GM19025 (cell line): ENCODE results near the gene STX2.
A peak's percentile ranks its signal among the peaks of the same experiment; 100 is the strongest.
"Not testable (repeated sequence)": the region's sequence is repeated elsewhere in the genome, so short reads cannot be mapped to it uniquely, and the experiment has no call there.

Experiments used
- ATAC-seq: cut with Tn5 transposase; IDR thresholded peaks from one replicate; pipeline ENCODE4 v1.9.1; 2021; ENCODE audit warnings: mild to moderate bottlenecking, low read depth, moderate library complexity; ENCODE audit not compliant: unreplicated experiment

Gene STX2

DNA sequence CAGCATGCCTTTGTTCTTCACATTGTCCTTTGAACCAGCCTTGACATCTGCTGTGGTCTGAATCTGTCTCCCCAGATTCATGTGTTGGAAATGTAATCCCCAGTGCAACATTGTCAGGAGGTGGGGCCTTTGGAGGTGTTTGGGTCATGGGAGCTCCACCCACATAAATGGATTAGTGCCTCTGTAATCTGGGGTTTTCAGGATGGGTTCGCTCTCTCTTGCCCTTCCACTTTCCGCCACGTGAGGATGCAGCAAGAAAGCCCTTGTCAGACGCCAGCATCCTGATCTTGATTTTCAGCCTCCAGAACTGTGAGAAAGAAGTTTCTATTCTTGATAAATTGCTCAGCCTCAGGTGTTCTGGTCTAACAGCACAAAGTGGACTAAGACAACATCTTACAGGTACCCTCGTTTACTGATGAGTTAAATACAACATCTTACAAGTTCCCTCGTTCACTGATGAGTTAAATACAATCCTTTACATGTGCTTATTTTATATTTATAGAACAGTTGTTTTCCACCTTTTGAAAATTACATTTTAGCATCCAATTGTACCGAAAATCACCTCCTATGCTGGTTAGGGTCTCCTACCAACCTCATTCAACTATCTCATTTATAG lies 68.5 kb downstream of the STX2 start:
- no peak for ATAC-seq

DNA sequence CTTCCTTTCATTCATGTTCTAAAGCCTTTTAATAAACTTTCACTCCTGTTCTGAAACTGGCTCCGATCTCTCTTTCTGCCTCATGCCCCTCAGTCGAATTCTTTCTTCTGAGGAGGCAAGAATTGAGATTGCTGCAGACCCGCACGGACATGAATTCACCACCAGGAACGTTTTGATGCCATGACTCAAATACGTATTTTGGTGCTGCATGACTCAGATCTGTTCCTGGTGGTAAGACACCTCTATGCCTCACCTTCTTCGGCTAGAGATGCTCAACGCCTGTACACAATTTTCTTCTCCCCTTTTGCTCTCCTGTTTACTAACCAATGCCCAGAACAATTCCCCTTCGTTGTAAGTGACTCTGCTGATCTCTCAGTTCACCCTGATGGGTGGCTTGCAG lies 70.9 kb downstream of the STX2 start:
- no peak for ATAC-seq

DNA sequence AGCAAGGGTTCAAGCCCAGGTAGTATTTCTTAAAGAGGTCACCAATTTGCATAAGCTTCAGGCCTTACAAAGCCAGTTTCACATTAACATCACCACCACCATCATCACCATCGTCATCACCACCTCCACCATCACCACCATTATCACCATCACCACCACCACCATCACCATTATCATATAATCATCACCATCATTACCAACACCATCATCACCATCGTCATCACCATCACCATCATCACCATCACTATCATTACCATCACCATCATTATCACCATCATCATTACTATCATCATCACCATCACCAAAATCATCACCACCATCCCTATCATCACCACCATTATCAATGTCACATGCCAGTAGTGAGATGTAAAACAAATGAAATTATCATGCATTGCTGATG lies 72.6 kb downstream of the STX2 start:
- ATAC-seq = no peak

DNA sequence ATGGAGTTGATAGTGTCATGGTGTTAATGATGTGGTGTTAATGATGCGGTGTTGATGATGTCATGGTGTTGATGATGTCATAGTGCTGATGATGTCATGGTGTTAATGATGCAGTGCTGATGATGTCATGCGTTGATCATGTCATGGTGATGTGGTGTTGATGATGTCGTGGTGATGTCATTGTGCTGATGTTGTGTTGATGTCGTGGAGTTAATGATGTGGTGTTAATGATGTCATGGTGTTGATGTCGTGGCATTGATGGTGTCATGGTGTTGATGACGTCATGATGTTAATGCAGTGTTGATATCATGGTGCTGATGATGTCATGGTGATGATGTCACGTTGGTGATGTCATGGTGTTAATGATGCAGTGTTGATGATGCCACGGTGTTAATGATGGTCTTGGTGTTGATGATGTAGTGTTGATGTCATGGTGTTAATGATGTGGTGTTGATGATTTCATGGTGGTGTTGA lies 73.8 kb downstream of the STX2 start:
- ATAC-seq = no peak

DNA sequence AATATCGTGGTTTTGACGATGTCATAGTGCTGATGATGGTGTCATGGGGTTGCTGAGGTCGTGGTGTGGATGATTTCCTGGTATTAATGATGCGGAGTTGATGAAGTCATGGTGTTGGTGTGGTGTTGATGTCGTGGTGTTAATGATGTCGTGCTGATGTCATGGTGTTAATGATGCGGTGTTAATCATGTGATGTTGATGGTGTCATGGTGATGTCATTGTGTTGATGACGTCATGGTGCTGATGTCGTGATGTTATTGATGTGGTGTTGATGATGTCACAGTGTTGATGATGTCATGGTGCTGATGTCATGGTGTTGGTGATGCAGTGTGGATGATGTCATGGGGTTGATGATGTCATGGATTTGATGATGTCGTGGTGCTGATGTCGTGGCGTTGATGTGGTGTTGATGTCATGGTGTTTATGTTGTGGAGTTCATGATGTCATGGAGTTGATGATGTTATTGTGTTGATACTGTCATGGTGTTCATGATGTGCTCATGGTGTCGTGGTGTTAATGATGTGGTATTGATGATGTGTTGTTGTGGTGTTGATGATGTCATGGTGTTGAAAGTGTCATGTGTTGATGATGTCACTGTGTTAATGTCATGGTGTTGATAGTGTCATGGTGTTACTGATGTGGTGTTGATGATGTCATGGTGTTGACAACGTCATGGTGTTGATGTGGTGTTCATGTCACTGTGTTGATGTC lies 74.4 kb downstream of the STX2 start:
- ATAC-seq = no peak

DNA sequence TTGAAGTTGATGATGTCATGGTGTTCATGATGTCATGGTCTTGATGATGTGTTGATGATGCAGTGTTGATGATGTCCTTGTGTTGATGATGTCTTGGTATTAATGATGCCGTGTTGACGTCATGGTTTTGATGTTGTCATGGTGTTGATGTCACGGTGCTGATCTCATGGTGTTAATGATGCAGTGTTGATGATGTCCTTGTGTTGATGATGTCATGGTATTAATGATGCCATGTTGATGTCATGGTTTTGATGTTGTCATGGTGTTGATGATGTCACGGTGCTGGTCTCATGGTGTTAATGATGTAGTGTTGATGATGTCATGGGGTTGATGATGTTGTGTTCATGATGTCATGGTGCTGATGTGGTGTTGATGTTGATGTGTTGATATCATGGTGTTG lies 75.0 kb downstream of the STX2 start:
- ATAC-seq = no peak

DNA sequence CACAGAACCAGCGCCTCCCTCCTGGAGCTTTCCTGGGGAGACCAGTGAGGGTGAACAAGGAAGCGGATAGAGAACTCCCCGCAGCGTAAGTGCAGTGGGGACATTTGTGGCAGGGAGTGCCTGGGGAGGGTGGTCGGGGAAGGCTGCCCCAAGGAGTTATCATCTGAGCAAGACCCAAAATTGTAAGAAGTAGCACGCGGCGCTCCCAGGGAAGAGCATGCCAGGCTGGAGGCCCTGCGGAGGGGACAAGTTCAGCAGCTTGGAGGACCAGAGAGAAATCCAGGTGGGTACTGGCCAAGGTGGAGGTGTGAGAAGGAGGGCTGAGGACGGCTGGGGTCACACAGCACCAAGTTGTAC lies 76.8 kb downstream of the STX2 start:
- no peak for ATAC-seq

DNA sequence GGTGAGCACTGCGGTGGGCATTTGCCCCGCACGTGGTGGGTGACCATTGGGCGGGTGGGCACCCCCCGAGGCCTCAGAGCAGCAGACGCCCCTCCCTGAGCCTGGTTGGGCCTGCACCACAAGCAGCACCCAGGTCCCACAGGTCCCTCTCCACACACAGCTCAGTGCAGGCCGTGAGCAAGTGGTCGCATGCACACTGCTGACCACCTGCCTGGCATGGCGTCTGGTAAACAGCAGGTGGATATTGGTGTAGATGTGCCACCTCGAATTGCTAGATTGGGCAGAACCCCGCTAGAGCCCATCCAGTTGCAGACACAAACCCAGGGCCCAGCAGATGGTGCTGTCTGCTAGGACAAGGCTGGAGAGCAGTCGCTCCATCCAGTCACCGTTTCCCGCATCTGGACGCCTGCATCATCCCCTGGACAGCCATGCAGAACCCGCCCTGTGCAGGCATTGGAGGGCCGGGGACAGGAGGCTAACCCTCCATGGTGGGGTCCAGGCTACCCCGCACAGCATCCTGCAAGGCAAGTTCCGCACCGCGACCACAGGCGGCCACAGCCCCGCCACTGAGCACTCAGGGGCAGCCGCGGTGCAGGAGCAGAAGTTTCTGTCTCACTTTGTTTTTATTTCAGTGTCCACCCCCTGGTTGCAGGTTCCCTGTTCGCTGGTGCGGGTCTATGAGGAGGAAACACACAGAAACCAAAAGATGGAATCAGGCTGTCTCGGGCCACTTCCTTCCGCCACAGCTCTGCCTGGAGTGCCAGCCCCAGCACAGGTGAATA lies 77.3 kb downstream of the STX2 start:
- no peak for ATAC-seq

DNA sequence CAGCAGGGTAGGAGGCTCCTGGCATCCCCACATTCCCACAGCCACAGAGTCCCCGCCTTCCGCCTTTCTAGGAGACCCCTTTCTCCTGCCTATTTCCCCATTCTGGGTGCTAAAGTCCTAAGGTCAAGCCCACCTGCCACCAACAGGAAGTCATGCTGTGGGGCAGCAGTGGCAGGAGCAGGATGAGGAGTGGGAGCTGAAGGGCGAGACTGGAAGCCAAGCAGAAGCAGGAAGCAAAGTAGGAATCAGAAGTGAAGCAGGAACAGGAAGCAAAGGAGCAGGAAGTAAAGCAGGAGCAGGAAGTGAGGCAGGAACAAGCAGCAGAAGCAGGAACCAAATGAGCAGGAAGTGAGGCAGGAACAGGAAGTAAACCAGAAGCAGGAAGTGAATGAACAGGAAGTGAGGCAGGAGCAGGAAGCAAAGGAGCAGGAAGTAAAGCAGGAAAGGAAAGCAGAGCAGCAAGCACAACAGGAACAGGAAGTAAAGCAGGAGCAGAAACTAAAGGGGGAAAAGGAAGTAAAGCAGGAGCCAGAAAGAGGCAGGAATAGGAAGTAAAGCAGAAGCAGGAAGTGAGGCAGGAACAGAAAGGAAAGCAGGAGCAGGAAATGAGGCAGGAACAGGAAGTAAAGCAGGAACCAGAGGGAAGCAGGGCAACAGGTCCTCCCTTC lies 84.7 kb downstream of the STX2 start:
- no peak for ATAC-seq

DNA sequence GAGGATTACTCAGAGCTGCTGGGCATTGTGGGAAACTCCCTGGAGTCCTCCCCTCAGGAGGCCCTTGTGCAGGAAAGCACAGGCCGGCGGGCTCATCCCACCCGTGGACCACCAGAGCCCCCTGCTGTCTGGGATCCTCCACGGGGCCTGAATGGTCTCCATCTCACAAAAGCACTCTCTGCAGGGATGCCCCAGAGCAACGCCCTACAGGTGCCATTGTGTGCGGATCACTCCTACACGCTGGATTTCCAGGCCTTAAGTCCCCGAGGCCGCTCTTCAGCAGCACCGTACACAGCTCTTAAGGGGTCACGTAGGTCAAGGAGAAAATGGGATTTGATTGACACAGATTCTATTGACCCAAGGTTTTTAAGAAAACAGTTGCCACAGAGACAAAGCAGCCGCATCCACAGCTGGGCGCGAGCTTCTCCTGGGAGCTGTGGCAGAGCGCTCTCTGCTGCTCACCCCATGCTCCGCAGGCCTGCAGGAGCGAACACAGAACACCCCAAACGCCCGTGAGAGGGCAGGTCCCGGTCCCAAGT lies 86.3 kb downstream of the STX2 start:
- no peak for ATAC-seq

DNA sequence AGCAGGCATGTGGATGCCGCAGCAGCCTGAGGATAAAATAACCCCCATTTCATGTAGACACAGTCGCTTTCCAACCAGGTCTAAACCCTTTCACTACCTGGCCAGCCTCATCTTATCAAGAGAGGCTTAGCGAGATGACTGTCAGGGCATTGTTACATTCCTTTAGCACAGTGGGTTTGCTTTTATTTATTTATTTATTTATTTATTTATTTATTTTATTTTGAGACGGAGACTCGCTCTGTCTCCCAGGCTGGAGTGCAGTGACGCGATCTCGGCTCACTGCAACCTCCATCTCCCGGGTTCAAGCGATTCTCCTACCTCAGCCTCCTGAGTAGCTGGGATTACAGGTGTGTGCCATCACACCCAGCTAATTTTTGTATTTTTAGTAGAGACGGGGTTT lies 87.0 kb downstream of the STX2 start:
- not testable (repeated sequence) for ATAC-seq

DNA sequence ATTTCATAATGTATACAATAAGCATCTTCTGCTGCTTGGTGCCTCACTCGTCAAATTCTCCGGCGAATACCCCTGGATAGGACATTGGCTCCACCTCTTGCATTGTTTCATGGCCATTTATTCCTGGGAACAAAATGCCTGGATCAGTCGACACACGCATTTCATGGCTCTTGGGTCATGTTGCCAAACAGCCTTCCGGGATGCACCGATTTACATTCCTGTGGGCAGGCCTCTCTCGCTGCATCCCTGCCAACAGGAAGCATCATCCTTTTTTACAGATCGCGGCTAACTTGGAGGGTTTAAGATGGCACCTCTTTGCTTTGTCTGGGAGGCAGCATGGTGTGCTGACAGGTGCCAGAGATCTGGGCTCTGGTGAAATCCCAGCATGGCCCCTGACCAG lies 90.3 kb downstream of the STX2 start:
- no peak for ATAC-seq

DNA sequence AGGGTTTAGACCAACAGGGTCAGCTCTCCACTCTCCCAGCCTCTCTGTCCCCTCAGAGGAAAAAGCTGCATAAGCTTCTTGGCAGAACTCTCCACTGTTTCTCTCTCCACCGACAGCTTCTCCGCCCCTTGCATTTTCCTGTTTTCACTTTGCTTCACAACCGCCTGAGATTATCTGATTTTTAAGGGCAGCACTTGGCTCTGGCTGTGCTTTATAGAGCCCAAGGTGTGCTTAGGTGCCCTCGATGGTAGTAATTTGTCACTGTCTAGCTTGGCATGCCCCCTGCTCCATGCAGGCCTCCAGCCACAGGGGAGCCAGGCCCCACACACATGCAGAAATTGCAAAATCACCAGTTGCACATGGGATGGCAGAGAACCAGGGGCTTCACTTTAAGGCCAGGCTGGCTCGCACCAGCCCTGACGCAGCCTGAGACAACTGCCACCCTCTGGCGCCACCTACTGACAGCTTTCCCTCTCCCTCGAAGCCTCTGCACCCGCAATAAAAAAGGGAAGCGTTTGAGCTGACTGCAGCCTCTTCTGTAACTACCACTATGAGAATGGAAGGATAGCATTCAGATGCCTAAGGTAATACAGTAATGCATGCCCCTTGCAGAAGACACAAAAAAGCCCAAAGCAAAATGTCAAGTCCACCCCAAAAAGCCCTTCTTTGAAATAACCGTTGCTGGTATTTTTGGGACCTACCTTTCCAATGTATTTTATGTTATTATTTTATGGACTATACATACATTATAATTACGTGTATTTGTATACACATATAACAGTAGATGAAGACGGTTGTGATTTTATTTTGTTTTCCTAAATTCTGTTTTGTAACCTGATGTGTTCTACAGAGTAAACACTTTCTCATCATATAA lies 90.9 kb downstream of the STX2 start:
- ATAC-seq = peak; percentile 85

DNA sequence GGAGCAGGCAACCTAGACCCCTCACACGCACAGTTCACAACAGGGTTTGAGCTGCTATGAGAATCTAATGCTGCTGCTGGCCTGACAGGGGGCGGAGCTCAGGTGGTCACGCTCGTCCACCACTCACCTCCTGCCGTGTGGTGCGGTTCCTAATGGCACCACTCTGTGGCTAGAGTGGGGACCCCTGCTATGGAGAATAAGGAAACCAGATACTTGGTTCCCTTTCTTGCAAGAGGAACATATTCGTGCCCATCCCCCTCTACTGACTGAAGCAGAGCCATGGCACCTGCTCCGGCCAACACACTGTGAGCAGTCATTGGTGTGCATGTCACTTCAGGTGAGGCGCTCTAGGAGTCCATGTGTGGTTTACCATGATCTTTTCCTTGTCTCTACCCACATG lies 92.5 kb downstream of the STX2 start:
- no peak for ATAC-seq

DNA sequence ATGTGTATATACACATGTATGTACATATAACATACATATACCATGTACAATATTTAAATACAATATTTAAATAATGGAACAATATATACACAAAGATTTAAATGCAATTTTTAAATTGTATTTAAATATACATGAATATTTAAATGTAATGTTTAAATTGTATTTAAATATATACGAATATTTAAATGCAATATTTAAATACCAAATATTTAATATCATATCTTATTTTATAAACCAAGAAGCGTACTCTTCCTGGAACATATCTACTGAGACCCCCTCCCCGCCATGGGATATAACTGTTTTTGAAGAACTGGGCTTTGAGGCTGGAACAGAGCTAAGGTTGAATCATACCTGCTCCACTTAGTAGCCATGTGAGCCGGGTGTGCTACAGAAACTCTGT lies 93.1 kb downstream of the STX2 start:
- ATAC-seq = no peak

DNA sequence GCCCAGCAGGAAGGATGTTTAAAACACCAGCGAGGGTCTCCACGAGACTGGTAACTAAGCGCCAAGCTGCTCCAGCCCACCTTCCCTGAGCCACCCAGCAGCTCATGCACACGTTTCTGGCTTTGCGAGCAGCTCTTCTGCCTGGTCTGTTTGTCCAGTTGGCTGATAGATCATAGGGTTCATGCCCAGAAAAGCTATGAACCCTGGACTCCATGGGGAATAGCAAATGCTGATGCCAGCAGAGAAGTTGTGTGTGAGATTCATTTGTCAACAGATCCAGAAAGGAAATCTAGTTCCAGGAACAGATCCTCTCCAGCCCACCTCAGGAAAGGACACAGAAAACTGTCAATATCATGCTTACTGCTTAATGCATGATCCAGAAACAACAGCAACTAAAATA lies 94.8 kb downstream of the STX2 start:
- ATAC-seq = no peak

DNA sequence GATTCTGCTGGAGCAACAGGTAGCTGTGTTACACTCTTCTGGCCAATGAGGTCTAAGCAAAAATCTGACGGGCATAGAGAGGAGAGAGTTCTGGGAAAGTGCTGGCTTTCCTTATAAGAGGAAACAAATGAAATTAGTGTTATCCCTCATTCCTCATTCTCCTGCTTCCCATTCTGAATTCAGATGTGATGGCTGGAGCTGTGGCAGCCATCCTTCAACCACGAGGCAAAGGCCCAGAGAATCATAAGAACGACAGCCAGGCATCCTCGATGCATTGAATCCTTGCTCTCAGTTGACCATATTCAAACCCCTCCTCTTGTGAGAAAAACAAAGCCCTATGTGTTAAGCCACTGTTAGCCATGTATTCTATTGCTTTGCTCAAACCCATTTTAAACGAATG lies 95.4 kb downstream of the STX2 start:
- ATAC-seq = no peak

DNA sequence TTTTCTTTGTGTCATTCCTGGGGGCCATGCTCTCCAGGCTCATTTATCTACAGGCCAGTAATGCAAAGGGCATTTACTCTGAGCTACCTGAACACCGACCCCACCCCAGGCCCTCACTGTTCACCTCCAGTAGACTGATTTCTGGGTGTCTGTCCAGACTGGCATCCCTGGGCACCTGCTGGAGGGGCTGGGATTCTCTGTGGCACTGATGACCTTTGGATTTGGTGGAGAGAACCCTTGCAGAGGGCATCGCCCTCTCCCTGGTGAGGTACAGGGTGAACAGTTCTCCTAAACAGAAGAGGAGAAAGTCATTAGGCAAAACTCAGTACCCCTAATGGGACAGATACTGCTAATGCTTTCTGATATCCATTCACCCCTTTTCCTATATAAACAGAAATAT lies 95.9 kb downstream of the STX2 start:
- no peak for ATAC-seq

DNA sequence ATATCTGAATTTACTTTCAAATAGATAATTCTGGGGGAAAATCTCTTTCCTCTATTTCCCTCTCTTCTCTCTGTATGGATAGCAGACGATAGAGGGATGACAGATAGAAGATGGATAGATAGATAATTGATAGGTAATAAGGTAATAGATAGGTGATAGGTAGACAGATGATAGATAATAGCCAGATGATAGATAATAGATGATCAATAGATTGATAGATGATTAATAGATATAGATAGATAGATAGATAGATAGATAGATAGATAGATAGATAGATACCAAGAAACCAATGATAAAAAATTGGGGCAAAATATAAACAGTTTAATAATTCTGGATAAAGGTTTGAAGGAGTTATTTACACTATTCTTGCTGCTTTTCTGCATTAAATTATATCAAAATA lies 96.3 kb downstream of the STX2 start:
- no peak for ATAC-seq

DNA sequence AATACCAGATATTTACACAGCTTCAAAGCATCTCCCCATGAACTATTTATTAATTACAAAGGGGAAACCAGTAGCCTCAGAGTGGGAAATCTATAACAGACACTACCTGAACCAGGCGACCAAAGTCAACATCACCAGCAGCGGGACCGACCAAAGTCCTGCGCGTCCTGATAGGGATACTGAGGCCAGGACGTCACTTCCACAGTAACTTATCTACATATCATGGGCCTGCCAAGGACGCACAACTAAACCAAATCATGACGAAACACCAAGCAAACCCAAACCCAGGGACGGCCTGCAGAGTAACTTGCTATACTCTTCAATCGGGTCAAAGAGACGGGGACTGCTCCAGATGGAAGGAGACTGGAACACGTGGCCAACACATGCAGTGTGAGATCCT lies 96.9 kb downstream of the STX2 start:
- ATAC-seq = no peak
